Measurements from ENCODE around the gene AKAP6. TPM values are rescaled to one million over a fixed set of nuclear protein-coding genes. Genes with fewer than 3 reads are reported as not detected.

Gene AKAP6
- total RNA-seq, 2 experiments from 2014 or later = 1.8 TPM

GRCh38 chr14:32720927-32721326, 391.8 kb downstream of the AKAP6 start:
- CTCF ChIA-PET = no interaction called here
- POLR2A ChIA-PET = no interaction called here
- intact Hi-C loops (cut with micrococcal nuclease) = no loop called here
- DNase-seq = no peak
- Mint-ChIP-seq H3K9me3 (no peaks in the 10 kb centered on the region), H3K27me3 (no peaks in the 10 kb centered on the region), H3K4me3 (no peak overlapping the region), H3K4me1 (ENCODE audit: low read depth) (no peaks in the 10 kb centered on the region), H3K27ac (no peak overlapping the region), H3K36me3 (no peaks in the 10 kb centered on the region)

- DNase-seq = no peak
- Mint-ChIP-seq H3K27ac (no peak overlapping the region), H3K9me3 (no peaks in the 10 kb centered on the region), H3K4me1 (ENCODE audit: low read depth) (no peaks in the 10 kb centered on the region), H3K27me3 (no peaks in the 10 kb centered on the region), H3K4me3 (no peak overlapping the region), H3K36me3 (no peaks in the 10 kb centered on the region)
- ChIA-PET POLR2A (no interaction called here), CTCF (no interaction called here)
- intact Hi-C loops (cut with micrococcal nuclease) = no loop called here
These were observed 393.6 kb downstream of the AKAP6 start for GRCh38 chr14:32722631-32723183.

- H3K4me3 Mint-ChIP-seq = no peak overlapping the region
- H3K36me3 Mint-ChIP-seq = no peaks in the 10 kb centered on the region
- no peaks in the 10 kb centered on the region for H3K4me1 Mint-ChIP-seq (ENCODE audit: low read depth)
- no peaks in the 10 kb centered on the region for H3K9me3 Mint-ChIP-seq
- no peak for DNase-seq
- ChIA-PET CTCF (no interaction called here), POLR2A (no interaction called here)
- intact Hi-C loops (cut with micrococcal nuclease) = no loop called here
- H3K27ac Mint-ChIP-seq = no peak overlapping the region
- no peaks in the 10 kb centered on the region for H3K27me3 Mint-ChIP-seq
These were observed 395.9 kb downstream of the AKAP6 start for GRCh38 chr14:32724867-32725471.

- Mint-ChIP-seq H3K27me3 (no peaks in the 10 kb centered on the region), H3K4me3 (no peak overlapping the region), H3K9me3 (no peaks in the 10 kb centered on the region), H3K4me1 (ENCODE audit: low read depth) (no peaks in the 10 kb centered on the region), H3K36me3 (no peaks in the 10 kb centered on the region), H3K27ac (no peak overlapping the region)
- CTCF ChIA-PET = no interaction called here
- POLR2A ChIA-PET = no interaction called here
- intact Hi-C loops (cut with micrococcal nuclease) = no loop called here
- DNase-seq = no peak
These were observed 397.4 kb downstream of the AKAP6 start for GRCh38 chr14:32726516-32726915.

DNA sequence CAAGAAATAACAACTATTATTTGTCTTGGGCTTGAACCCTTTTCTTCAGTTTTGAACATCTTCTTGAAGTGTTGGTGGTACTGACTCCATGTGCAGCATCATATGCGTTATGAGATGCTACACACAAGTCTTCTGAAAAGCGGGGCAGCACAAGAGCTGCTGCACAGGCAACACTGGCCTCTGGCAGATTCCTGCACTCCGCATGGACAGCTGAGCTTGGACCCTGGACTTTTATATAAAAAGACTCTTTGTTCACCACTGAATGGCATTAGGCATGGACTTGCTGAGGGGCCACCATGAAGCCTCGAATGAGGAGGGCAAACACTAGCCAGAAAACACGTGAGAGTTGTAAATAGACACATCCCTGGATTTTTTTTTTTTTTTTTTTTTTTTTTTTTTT, 398.7 kb downstream of the AKAP6 start:
- H3K4me3 Mint-ChIP-seq = no peak overlapping the region
- no peak overlapping the region for H3K27ac Mint-ChIP-seq
- H3K27me3 Mint-ChIP-seq = no peaks in the 10 kb centered on the region
- POLR2A ChIA-PET = no interaction called here
- no peaks in the 10 kb centered on the region for H3K4me1 Mint-ChIP-seq (ENCODE audit: low read depth)
- DNase-seq = no peak
- CTCF ChIA-PET = no interaction called here
- intact Hi-C loops (cut with micrococcal nuclease) = no loop called here
- no peaks in the 10 kb centered on the region for H3K9me3 Mint-ChIP-seq
- no peaks in the 10 kb centered on the region for H3K36me3 Mint-ChIP-seq

GRCh38 chr14:32728526-32728925, 399.4 kb downstream of the AKAP6 start:
- no peak overlapping the region for H3K27ac Mint-ChIP-seq
- no peaks in the 10 kb centered on the region for H3K36me3 Mint-ChIP-seq
- H3K9me3 Mint-ChIP-seq = no peaks in the 10 kb centered on the region
- ChIA-PET CTCF (no interaction called here), POLR2A (no interaction called here)
- no peak overlapping the region for H3K4me3 Mint-ChIP-seq
- no peaks in the 10 kb centered on the region for H3K4me1 Mint-ChIP-seq (ENCODE audit: low read depth)
- H3K27me3 Mint-ChIP-seq = no peaks in the 10 kb centered on the region
- intact Hi-C loops (cut with micrococcal nuclease) = no loop called here
- DNase-seq = no peak

- Mint-ChIP-seq H3K9me3 (no peaks in the 10 kb centered on the region), H3K27ac (no peak overlapping the region), H3K4me3 (no peak overlapping the region), H3K27me3 (no peaks in the 10 kb centered on the region), H3K36me3 (no peaks in the 10 kb centered on the region), H3K4me1 (ENCODE audit: low read depth) (no peaks in the 10 kb centered on the region)
- ChIA-PET CTCF (no interaction called here), POLR2A (no interaction called here)
- intact Hi-C loops (cut with micrococcal nuclease) = no loop called here
- DNase-seq = no peak
These were observed 399.9 kb downstream of the AKAP6 start for GRCh38 chr14:32728976-32729375.

DNA sequence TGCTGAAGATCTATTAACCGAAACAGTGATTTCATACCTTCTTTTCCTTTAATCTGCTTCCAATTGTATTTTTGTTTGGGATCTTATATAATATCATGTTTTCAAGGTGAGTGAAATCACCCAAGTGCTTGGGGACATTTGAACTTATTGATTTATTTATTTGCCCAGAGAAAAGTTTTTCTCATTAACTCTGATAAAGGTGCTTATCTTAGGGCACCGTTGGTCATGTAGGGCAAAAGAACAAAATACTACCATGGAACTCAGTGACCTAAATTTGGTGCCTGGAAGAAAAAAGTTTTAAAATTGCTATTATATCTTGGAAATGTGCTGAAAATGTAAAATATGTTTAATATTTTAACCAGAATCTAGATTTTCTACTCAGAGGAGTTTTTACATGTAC, 402.2 kb downstream of the AKAP6 start:
- H3K4me1 Mint-ChIP-seq (ENCODE audit: low read depth) = no peaks in the 10 kb centered on the region
- no peak overlapping the region for H3K4me3 Mint-ChIP-seq
- no peaks in the 10 kb centered on the region for H3K27me3 Mint-ChIP-seq
- intact Hi-C loops (cut with micrococcal nuclease) = no loop called here
- no peak for DNase-seq
- no peaks in the 10 kb centered on the region for H3K9me3 Mint-ChIP-seq
- CTCF ChIA-PET = no interaction called here
- no peaks in the 10 kb centered on the region for H3K36me3 Mint-ChIP-seq
- no peak overlapping the region for H3K27ac Mint-ChIP-seq
- POLR2A ChIA-PET = no interaction called here

DNA sequence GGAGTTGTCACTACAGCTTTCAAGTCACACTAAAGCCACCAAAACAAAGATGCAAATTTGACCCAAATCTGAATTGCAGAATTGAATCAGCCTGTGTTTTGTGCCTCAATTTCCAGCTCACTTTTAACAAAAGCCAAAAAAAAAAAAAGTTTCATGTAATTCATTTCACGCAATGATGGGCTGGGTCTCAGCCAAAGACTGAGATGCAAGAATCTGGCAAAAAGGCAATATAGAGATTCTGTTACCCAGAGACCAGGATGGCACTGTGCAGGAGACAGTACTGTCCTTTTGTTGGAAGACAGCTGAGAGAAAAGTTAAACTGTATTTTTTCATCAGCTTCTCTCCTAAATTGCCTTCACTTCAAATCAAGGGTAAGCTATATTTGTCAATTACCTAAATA, 403.9 kb downstream of the AKAP6 start:
- POLR2A ChIA-PET = no interaction called here
- intact Hi-C loops (cut with micrococcal nuclease) = no loop called here
- no peak overlapping the region for H3K27ac Mint-ChIP-seq

DNA sequence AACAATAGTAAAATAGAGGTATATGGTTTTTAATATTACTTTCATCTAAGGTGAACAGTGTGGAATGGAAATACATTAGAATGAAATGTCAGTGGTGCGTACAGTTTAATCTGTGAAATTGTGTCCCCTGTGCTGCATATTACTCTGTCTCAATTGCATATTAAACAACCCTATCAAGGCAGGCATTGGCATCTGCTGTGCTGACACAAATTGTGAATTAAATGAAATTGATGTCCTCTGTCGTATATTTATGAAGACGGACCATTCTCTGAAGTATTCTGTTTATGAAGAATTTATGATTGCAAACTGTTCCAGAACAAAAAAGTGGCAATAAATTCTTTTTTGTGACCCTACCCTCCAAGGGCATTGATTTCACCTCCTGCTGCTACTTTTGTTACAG, 405.2 kb downstream of the AKAP6 start:
- intact Hi-C loops (cut with micrococcal nuclease) = no loop called here
- no peak for DNase-seq
- Mint-ChIP-seq H3K4me1 (ENCODE audit: low read depth) (no peaks in the 10 kb centered on the region), H3K27ac (no peak overlapping the region), H3K4me3 (no peak overlapping the region), H3K36me3 (no peaks in the 10 kb centered on the region), H3K9me3 (no peaks in the 10 kb centered on the region), H3K27me3 (no peaks in the 10 kb centered on the region)
- CTCF ChIA-PET = no interaction called here
- POLR2A ChIA-PET = no interaction called here

More for the DNA sequence above, 403.9 kb downstream of the AKAP6 start:
- Mint-ChIP-seq H3K4me3 (no peak overlapping the region), H3K27me3 (no peaks in the 10 kb centered on the region), H3K36me3 (no peaks in the 10 kb centered on the region), H3K9me3 (no peaks in the 10 kb centered on the region), H3K4me1 (ENCODE audit: low read depth) (no peaks in the 10 kb centered on the region)
- DNase-seq = no peak
- CTCF ChIA-PET = no interaction called here

DNA sequence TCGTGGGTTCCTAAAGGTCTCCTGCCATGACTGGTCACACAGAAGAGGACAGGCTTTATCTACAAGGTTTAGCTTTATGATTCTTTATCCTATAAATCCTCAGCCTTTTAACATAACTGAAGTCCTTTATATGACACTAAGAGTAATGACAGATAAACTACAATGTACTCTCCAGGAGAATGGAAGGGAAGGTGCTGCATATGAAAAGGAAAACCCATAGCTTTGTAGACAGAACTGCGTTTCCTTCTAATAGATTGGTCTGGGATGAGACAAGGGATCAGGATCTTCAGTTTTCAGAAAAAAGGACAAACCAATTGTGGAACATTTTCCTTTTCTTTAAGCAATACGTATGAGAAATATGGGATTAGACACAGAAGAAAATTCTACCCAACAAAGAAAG, 408.5 kb downstream of the AKAP6 start:
- CTCF ChIA-PET = no interaction called here
- intact Hi-C loops (cut with micrococcal nuclease) = no loop called here
- no peak overlapping the region for H3K27ac Mint-ChIP-seq
- no peak overlapping the region for H3K4me3 Mint-ChIP-seq
- no peak for DNase-seq
- no peaks in the 10 kb centered on the region for H3K9me3 Mint-ChIP-seq
- POLR2A ChIA-PET = no interaction called here
- H3K27me3 Mint-ChIP-seq = no peaks in the 10 kb centered on the region
- no peaks in the 10 kb centered on the region for H3K4me1 Mint-ChIP-seq (ENCODE audit: low read depth)
- H3K36me3 Mint-ChIP-seq = no peaks in the 10 kb centered on the region

GRCh38 chr14:32738206-32738871, 409.2 kb downstream of the AKAP6 start:
- no peak overlapping the region for H3K27ac Mint-ChIP-seq
- H3K27me3 Mint-ChIP-seq = no peaks in the 10 kb centered on the region
- H3K4me1 Mint-ChIP-seq (ENCODE audit: low read depth) = no peaks in the 10 kb centered on the region
- H3K9me3 Mint-ChIP-seq = no peaks in the 10 kb centered on the region
- DNase-seq = no peak
- intact Hi-C loops (cut with micrococcal nuclease) = no loop called here
- no peaks in the 10 kb centered on the region for H3K36me3 Mint-ChIP-seq
- no peak overlapping the region for H3K4me3 Mint-ChIP-seq
- ChIA-PET CTCF (no interaction called here), POLR2A (no interaction called here)

DNA sequence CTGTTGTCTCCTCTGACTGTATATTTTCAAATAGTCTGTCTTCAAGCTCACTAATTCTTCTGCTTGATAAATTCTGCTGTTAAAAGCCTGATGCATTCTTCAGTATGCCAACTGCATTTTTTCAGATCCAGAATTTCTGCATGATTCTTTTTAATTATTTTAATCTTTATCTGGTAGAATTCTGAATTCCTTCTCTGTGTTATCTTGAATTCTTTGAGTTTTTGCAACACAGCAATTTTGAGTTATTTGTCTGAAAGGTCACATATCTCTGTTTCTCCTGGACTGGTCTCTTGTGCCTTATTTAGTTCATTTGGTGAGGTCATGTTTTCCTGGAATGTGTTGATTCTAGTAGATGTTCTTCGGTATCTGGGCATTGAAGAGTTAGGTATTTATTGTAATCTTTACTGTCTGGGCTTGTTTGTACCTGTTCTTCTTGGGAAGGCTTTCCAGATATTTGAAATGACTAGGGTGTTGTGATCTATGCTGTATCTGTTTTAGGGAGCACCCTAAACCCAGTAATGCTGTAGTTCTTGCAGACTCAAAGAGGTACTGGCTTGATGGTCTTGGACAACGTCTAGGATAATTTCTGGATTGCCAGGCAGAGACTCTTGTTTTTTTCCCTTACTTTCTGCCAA, 415.8 kb downstream of the AKAP6 start:
- Mint-ChIP-seq H3K9me3 (no peaks in the 10 kb centered on the region), H3K4me3 (no peak overlapping the region), H3K36me3 (no peaks in the 10 kb centered on the region), H3K4me1 (ENCODE audit: low read depth) (no peaks in the 10 kb centered on the region), H3K27ac (no peak overlapping the region), H3K27me3 (no peaks in the 10 kb centered on the region)
- intact Hi-C loops (cut with micrococcal nuclease) = no loop called here
- no peak for DNase-seq
- ChIA-PET POLR2A (no interaction called here), CTCF (no interaction called here)
